SK-N-SH treated with all-trans-retinoic acid at 6 μM for 48 hours (cell line): Measurements from ENCODE around the gene ADAMTS17.

Source experiments
- ARNTL ChIP-seq: fragments of 450-650 bp; formaldehyde crosslinking; IDR thresholded peaks from 2 replicates; pipeline ENCODE4 v1.5.0; 2020; ENCODE audit warnings: low read depth, mild to moderate bottlenecking, moderate library complexity, borderline replicate concordance
- CSDC2 ChIP-seq: fragments of 250-450 bp; sonication (Bioruptor Pico); IDR thresholded peaks from 2 replicates; pipeline ENCODE4 v1.5.0; 2020; ENCODE audit warnings: mild to moderate bottlenecking, moderate library complexity
- ISL1 ChIP-seq: fragments of 250-450 bp; sonication (Bioruptor Pico); IDR thresholded peaks from 2 replicates; pipeline ENCODE4 v2.1.2; 2022; ENCODE audit warnings: mild to moderate bottlenecking, moderate library complexity
- RARB ChIP-seq: fragments of 250-450 bp; sonication (Bioruptor Pico); IDR thresholded peaks from 2 replicates; pipeline ENCODE4 v1.8.0; 2021; ENCODE audit warnings: mild to moderate bottlenecking, moderate library complexity
- SNAI2 ChIP-seq: fragments of 250-450 bp; sonication (Bioruptor Pico); IDR thresholded peaks from 2 replicates; pipeline ENCODE4 v1.5.0; 2020; ENCODE audit warnings: mild to moderate bottlenecking, moderate library complexity
- TCF4 ChIP-seq: fragments of 250-450 bp; sonication (Bioruptor Pico); IDR thresholded peaks from 2 replicates; pipeline ENCODE4 v1.8.0; 2021; ENCODE audit warnings: mild to moderate bottlenecking, moderate library complexity, borderline replicate concordance
- ZC3H10 ChIP-seq: fragments of 250-450 bp; sonication (Bioruptor Pico); IDR thresholded peaks from 2 replicates; pipeline ENCODE4 v1.5.1; 2021; ENCODE audit warnings: mild to moderate bottlenecking, moderate library complexity
- ZFP3 ChIP-seq: fragments of 250-450 bp; sonication (Bioruptor Pico); IDR thresholded peaks from 2 replicates; pipeline ENCODE4 v1.5.0; 2020; ENCODE audit warnings: mild to moderate bottlenecking, moderate library complexity
- ZFP30 ChIP-seq: fragments of 450-650 bp; formaldehyde crosslinking; IDR thresholded peaks from 2 replicates; pipeline ENCODE4 v1.5.0; 2022; ENCODE audit warnings: mild to moderate bottlenecking, moderate library complexity
- ZNF565 ChIP-seq: fragments of 450-650 bp; formaldehyde crosslinking; conservative IDR thresholded peaks from 2 replicates; pipeline ENCODE4 v1.5.0; 2020; ENCODE audit warnings: low read depth, mild to moderate bottlenecking, moderate library complexity
- TF ChIP-seq, protein P1 (sequence below): fragments of 250-450 bp; sonication (Bioruptor Pico); IDR thresholded peaks from 2 replicates; pipeline ENCODE4 v1.5.1; 2020; ENCODE audit warnings: low read depth, mild to moderate bottlenecking, moderate library complexity

DNA sequence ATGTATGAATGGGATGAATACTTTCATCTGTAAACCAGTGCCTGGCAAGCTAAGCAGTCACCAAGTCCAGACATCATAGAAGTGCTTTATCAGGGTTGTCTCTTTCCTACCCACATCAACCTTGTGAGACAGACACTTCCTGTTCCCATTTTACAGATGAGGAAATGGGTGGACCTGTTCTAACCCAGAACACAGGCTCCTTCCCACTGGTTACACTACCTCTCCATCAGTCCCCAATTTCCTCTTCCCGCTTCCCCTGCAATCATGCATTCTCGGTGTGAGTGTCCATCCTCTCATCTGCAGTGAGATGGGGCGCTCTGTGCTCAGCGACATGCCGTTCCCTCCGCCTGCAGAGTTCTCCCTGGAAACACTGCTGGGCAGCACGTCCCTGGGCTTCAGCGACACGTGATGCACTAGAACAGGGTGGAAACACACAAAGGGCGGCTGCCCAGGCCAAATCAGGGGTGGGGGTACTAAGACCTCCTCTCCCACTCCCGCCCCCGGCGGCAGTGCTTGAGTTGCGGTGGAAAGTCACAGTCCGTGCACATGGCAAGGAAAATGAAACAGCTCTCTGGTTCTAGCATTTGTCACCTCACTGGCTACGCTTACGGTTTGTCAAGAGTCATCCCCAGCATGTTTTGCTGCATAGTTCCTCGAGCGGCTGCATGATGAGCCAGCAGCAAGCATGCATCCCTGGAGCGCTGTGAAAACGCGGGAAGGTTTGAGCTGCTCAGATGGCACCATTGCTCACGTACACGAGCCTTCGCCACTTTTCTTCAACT, 201.1 kb downstream of the ADAMTS17 start:
- TF ChIP-seq ZFP3, result no peak
- no peak for TF ChIP-seq CSDC2 (CRISPR knock-in tag)
- no peak for TF ChIP-seq ARNTL (CRISPR knock-in tag)
- no peak for TF ChIP-seq ZC3H10 (CRISPR knock-in tag)
- TF ChIP-seq ISL1 (CRISPR knock-in tag), result no peak
- TF ChIP-seq, protein P1, sequence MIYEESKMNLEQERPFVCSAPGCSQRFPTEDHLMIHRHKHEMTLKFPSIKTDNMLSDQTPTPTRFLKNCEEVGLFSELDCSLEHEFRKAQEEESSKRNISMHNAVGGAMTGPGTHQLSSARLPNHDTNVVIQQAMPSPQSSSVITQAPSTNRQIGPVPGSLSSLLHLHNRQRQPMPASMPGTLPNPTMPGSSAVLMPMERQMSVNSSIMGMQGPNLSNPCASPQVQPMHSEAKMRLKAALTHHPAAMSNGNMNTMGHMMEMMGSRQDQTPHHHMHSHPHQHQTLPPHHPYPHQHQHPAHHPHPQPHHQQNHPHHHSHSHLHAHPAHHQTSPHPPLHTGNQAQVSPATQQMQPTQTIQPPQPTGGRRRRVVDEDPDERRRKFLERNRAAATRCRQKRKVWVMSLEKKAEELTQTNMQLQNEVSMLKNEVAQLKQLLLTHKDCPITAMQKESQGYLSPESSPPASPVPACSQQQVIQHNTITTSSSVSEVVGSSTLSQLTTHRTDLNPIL (CRISPR knock-in tag), result no peak
- TF ChIP-seq TCF4 (CRISPR knock-in tag), result no peak
- no peak for TF ChIP-seq ZFP30
- TF ChIP-seq SNAI2, result no peak
- TF ChIP-seq RARB (CRISPR knock-in tag), result no peak
- no peak for TF ChIP-seq ZNF565
